ENCODE data around the gene TTC19.
"Not testable (repeated sequence)": the region's sequence is repeated elsewhere in the genome, so short reads cannot be mapped to it uniquely, and the experiment has no call there.

TTC19 gene

GRCh38 chr17:15966183-15966878, 33.3 kb upstream of the TTC19 start:
- peak overlapping the region; percentile 3 for H3K4me3 ChIP-seq (ENCODE audit: low read length)
- H3K4me1 ChIP-seq (ENCODE audit: control insufficient read depth, insufficient read depth, low read length), result no peaks in the 10 kb centered on the region
- no peak overlapping the region for H3K9ac ChIP-seq (ENCODE audit: low read length)
- H3K27me3 ChIP-seq (ENCODE audit: control insufficient read depth, insufficient read depth, low read length), result no peaks in the 10 kb centered on the region
- no peaks in the 10 kb centered on the region for H3K36me3 ChIP-seq (ENCODE audit: control insufficient read depth, insufficient read depth, low read length)
- H3K27ac ChIP-seq (ENCODE audit: low read depth, low read length), result no peak overlapping the region

GRCh38 chr17:15966879-15967248, 32.8 kb upstream of the TTC19 start:
- Histone ChIP-seq H3K27me3 (ENCODE audit: control insufficient read depth, insufficient read depth, low read length) (no peaks in the 10 kb centered on the region), H3K4me1 (ENCODE audit: control insufficient read depth, insufficient read depth, low read length) (no peaks in the 10 kb centered on the region), H3K36me3 (ENCODE audit: control insufficient read depth, insufficient read depth, low read length) (no peaks in the 10 kb centered on the region), H3K4me3 (ENCODE audit: low read length) (peak overlapping the region; percentile 3), H3K9ac (ENCODE audit: low read length) (no peak overlapping the region), H3K27ac (ENCODE audit: low read depth, low read length) (no peak overlapping the region)

DNA sequence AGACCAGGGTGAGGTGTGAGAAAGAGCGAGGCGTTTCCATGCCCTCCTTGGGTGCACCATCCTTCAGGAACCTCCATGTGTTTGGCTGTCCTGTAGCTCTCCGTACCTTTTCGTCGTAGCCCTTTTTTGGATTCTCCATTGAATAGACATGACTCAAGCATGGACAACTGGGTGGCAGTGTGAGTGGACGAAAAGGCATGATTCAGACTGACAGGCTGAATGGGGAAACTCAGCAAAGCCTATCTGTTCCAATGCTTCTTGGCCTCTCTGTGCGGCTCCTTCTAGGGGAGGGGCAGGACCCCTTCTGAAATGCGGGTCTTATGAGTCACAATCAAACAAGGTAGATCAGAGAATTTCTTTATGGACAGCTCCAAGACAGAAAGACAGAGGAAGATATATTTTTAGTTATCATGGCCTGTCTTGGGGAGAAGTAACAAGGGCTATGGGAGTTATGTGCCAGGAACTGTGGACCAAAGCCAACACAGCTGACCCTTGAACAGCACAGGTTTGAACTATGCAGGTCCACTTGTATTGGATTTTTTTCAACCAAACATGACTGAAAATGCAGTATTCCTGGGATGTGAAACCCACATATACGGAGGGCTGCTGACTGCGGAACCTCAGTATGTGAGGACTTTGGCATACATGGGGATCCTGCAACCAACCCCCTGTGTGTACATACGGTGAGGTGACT, 31.8 kb upstream of the TTC19 start:
- Histone ChIP-seq H3K4me1 (ENCODE audit: control insufficient read depth, insufficient read depth, low read length) (no peaks in the 10 kb centered on the region), H3K9ac (ENCODE audit: low read length) (no peak overlapping the region), H3K4me3 (ENCODE audit: low read length) (no peak overlapping the region), H3K36me3 (ENCODE audit: control insufficient read depth, insufficient read depth, low read length) (no peaks in the 10 kb centered on the region), H3K27ac (ENCODE audit: low read depth, low read length) (no peak overlapping the region), H3K27me3 (ENCODE audit: control insufficient read depth, insufficient read depth, low read length) (no peaks in the 10 kb centered on the region)

DNA sequence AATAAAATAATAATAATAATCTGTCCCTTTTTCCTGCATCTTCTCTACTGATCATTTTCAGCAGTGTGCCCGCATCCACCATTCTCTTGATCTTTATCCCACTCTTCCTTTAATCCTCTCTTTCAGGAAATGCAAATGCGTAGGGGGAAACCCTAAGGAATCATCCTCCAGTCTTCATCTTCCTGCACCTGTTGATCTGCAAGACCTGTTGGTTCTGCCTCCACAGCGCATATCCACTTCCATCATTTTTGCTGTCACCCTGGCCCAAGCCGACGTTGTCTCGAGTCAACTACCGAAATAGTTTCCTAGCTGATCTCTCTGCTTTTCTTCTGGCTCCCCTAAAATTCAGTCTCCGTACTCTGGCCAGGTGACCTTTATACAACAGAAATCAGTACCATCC, 30.2 kb upstream of the TTC19 start:
- H3K36me3 ChIP-seq (ENCODE audit: control insufficient read depth, insufficient read depth, low read length), result no peaks in the 10 kb centered on the region
- no peak overlapping the region for H3K4me3 ChIP-seq (ENCODE audit: low read length)
- H3K27ac ChIP-seq (ENCODE audit: low read depth, low read length), result no peak overlapping the region
- H3K4me1 ChIP-seq (ENCODE audit: control insufficient read depth, insufficient read depth, low read length), result no peaks in the 10 kb centered on the region
- H3K27me3 ChIP-seq (ENCODE audit: control insufficient read depth, insufficient read depth, low read length), result no peaks in the 10 kb centered on the region
- no peak overlapping the region for H3K9ac ChIP-seq (ENCODE audit: low read length)

GRCh38 chr17:15970500-15970899, 29.1 kb upstream of the TTC19 start:
- peaks cover 6% of the 10 kb centered on the region for H3K36me3 ChIP-seq (ENCODE audit: control insufficient read depth, insufficient read depth, low read length)
- H3K4me3 ChIP-seq (ENCODE audit: low read length), result no peak overlapping the region
- no peak overlapping the region for H3K9ac ChIP-seq (ENCODE audit: low read length)
- H3K4me1 ChIP-seq (ENCODE audit: control insufficient read depth, insufficient read depth, low read length), result no peaks in the 10 kb centered on the region
- no peaks in the 10 kb centered on the region for H3K27me3 ChIP-seq (ENCODE audit: control insufficient read depth, insufficient read depth, low read length)
- no peak overlapping the region for H3K27ac ChIP-seq (ENCODE audit: low read depth, low read length)

DNA sequence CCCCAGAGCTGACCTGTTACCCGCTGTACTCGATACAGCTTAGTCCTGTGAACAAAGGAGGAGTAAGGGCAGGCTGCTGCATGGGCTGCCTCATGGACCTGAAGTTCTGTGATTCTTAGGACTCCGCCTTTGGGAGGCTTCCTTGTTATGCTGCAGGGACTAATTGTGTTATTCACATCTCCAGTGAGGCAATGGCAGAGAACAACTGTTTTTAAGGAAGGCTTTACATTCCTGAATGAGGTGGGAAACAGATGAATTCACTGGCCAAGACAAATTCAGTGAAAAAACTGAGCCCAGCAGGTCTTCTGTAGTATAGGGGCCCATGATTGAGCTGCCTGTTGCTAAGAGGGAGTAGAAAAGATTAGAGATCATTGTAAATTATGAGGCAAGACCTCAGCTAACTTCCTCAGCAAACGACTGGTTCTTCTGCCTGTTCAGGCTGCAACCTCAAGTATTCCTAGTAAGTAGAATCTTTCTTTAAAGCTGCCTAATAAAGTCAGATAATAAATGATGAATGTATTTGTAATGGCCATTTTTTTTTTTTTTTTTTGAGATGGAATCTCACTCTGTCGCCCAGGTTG, 28.4 kb upstream of the TTC19 start:
- Histone ChIP-seq H3K27ac (ENCODE audit: low read depth, low read length) (no peak overlapping the region), H3K4me3 (ENCODE audit: low read length) (no peak overlapping the region), H3K36me3 (ENCODE audit: control insufficient read depth, insufficient read depth, low read length) (peaks cover 6% of the 10 kb centered on the region), H3K4me1 (ENCODE audit: control insufficient read depth, insufficient read depth, low read length) (no peaks in the 10 kb centered on the region), H3K27me3 (ENCODE audit: control insufficient read depth, insufficient read depth, low read length) (no peaks in the 10 kb centered on the region), H3K9ac (ENCODE audit: low read length) (no peak overlapping the region)

DNA sequence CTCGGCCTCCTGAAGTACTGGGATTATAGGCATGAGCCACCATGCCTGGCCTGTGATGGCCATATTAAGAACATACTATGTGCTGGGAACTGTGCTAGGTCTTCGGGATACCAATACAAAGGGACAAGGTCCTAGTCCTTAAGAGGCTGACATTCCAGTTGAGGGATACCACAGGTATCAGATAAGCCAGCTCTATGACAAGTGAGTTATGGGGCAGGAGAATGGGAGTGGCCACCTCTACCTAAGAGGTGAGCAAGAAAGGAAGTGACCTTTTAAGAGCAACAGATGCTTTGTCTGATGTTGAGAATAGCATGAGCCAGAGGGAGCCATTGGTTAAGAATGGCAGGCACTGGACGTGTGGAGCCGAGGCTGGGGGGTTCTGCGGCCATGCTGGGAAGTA, 27.7 kb upstream of the TTC19 start:
- no peaks in the 10 kb centered on the region for H3K27me3 ChIP-seq (ENCODE audit: control insufficient read depth, insufficient read depth, low read length)
- H3K4me1 ChIP-seq (ENCODE audit: control insufficient read depth, insufficient read depth, low read length), result no peaks in the 10 kb centered on the region
- no peak overlapping the region for H3K27ac ChIP-seq (ENCODE audit: low read depth, low read length)
- H3K4me3 ChIP-seq (ENCODE audit: low read length), result no peak overlapping the region
- peaks cover 6% of the 10 kb centered on the region for H3K36me3 ChIP-seq (ENCODE audit: control insufficient read depth, insufficient read depth, low read length)
- H3K9ac ChIP-seq (ENCODE audit: low read length), result no peak overlapping the region

DNA sequence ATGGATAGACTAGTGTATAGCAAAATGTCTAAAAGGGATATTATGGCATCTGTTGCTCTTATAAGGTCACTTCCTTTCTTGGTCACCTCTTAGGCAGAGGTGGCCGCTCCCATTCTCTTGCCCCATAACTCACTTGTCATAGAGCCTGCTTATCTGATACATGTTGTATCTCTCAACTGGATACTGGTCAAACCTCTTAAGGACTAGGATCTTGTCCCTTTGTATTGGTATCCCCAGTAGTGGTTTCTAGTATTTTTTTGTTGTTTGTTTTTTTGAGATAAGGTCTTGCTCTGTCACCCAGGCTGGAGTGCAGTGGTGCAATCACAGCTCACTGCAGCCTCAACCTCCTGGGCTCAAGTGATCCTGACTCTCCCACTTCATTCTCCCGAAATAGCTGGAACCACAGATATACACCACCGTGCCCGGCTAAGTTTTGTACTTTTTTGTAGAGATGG, 27.1 kb upstream of the TTC19 start:
- no peaks in the 10 kb centered on the region for H3K27me3 ChIP-seq (ENCODE audit: control insufficient read depth, insufficient read depth, low read length)
- no peak overlapping the region for H3K9ac ChIP-seq (ENCODE audit: low read length)
- H3K36me3 ChIP-seq (ENCODE audit: control insufficient read depth, insufficient read depth, low read length), result peaks cover 6% of the 10 kb centered on the region
- no peak overlapping the region for H3K27ac ChIP-seq (ENCODE audit: low read depth, low read length)
- no peak overlapping the region for H3K4me3 ChIP-seq (ENCODE audit: low read length)
- no peaks in the 10 kb centered on the region for H3K4me1 ChIP-seq (ENCODE audit: control insufficient read depth, insufficient read depth, low read length)

DNA sequence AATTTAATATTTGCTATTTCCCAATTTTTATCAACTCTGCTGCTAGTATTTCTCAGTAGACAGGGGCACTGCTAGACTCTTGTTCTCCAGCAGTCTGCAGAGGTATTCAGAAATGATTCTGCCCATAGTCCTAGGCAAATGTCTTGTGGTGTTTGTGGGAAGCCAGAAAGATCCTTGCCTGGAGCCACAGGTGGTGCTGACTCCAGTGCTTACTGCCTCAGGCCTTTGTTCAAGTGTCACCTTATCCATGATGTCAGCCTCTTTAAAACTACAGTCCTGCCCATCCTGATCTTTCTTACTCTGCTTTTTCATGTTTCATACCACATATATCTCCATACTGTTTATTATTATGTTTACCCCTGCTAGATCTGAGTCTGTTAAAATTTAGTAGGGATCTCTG, 26.6 kb upstream of the TTC19 start:
- Histone ChIP-seq H3K9ac (ENCODE audit: low read length) (no peak overlapping the region), H3K36me3 (ENCODE audit: control insufficient read depth, insufficient read depth, low read length) (peaks cover 9% of the 10 kb centered on the region), H3K27ac (ENCODE audit: low read depth, low read length) (no peak overlapping the region), H3K27me3 (ENCODE audit: control insufficient read depth, insufficient read depth, low read length) (no peaks in the 10 kb centered on the region), H3K4me3 (ENCODE audit: low read length) (no peak overlapping the region), H3K4me1 (ENCODE audit: control insufficient read depth, insufficient read depth, low read length) (no peaks in the 10 kb centered on the region)

- no peak overlapping the region for H3K27ac ChIP-seq (ENCODE audit: low read depth, low read length)
- no peak overlapping the region for H3K9ac ChIP-seq (ENCODE audit: low read length)
- peaks cover 9% of the 10 kb centered on the region for H3K36me3 ChIP-seq (ENCODE audit: control insufficient read depth, insufficient read depth, low read length)
- H3K4me1 ChIP-seq (ENCODE audit: control insufficient read depth, insufficient read depth, low read length), result no peaks in the 10 kb centered on the region
- H3K4me3 ChIP-seq (ENCODE audit: low read length), result no peak overlapping the region
- H3K27me3 ChIP-seq (ENCODE audit: control insufficient read depth, insufficient read depth, low read length), result no peaks in the 10 kb centered on the region
Measured at GRCh38 chr17:15973834-15974233, 25.8 kb upstream of the TTC19 start.

- H3K27ac ChIP-seq (ENCODE audit: low read depth, low read length), result no peak overlapping the region
- no peak overlapping the region for H3K9ac ChIP-seq (ENCODE audit: low read length)
- no peaks in the 10 kb centered on the region for H3K4me1 ChIP-seq (ENCODE audit: control insufficient read depth, insufficient read depth, low read length)
- H3K27me3 ChIP-seq (ENCODE audit: control insufficient read depth, insufficient read depth, low read length), result no peaks in the 10 kb centered on the region
- peaks cover 17% of the 10 kb centered on the region for H3K36me3 ChIP-seq (ENCODE audit: control insufficient read depth, insufficient read depth, low read length)
- H3K4me3 ChIP-seq (ENCODE audit: low read length), result no peak overlapping the region
Measured at GRCh38 chr17:15977894-15978293, 21.7 kb upstream of the TTC19 start.

- H3K4me3 ChIP-seq (ENCODE audit: low read length), result no peak overlapping the region
Measured at GRCh38 chr17:15978606-15979005, 21.0 kb upstream of the TTC19 start.

GRCh38 chr17:15979013-15979412, 20.6 kb upstream of the TTC19 start:
- peaks cover 17% of the 10 kb centered on the region for H3K36me3 ChIP-seq (ENCODE audit: control insufficient read depth, insufficient read depth, low read length)
- H3K27me3 ChIP-seq (ENCODE audit: control insufficient read depth, insufficient read depth, low read length); H3K9ac ChIP-seq (ENCODE audit: low read length); H3K27ac ChIP-seq (ENCODE audit: low read depth, low read length); H3K4me1 ChIP-seq (ENCODE audit: control insufficient read depth, insufficient read depth, low read length); H3K4me3 ChIP-seq (ENCODE audit: low read length): not testable (repeated sequence)

More at GRCh38 chr17:15978606-15979005, 21.0 kb upstream of the TTC19 start:
- H3K27me3 ChIP-seq (ENCODE audit: control insufficient read depth, insufficient read depth, low read length), result no peaks in the 10 kb centered on the region
- no peak overlapping the region for H3K9ac ChIP-seq (ENCODE audit: low read length)
- H3K4me1 ChIP-seq (ENCODE audit: control insufficient read depth, insufficient read depth, low read length), result no peaks in the 10 kb centered on the region
- peaks cover 17% of the 10 kb centered on the region for H3K36me3 ChIP-seq (ENCODE audit: control insufficient read depth, insufficient read depth, low read length)
- H3K27ac ChIP-seq (ENCODE audit: low read depth, low read length), result no peak overlapping the region
